Measurements from ENCODE around the gene PIM3.

The PIM3 gene

GRCh38 chr22:49960159-49961004, at the start of gene PIM3:
Gene PIM3, plus strand, starts transcription at chr22:49960772. Its CDS starts 176 bp downstream, at chr22:49960948.
- DNase-seq (ENCODE audit: low read depth, low spot score): peak; percentile 52

- DNase-seq (ENCODE audit: low read depth, low spot score): no peak
Observed at GRCh38 chr22:49911881-49912625, 48.5 kb upstream of the PIM3 start.

- no peak for DNase-seq (ENCODE audit: low read depth, low spot score)
Observed at GRCh38 chr22:49913026-49913425, 47.5 kb upstream of the PIM3 start.

- DNase-seq (ENCODE audit: low read depth, low spot score): no peak
Observed at GRCh38 chr22:49913446-49913845, 47.1 kb upstream of the PIM3 start.

GRCh38 chr22:49914256-49914655, 46.3 kb upstream of the PIM3 start:
- no peak for DNase-seq (ENCODE audit: low read depth, low spot score)

- no peak for DNase-seq (ENCODE audit: low read depth, low spot score)
Observed at GRCh38 chr22:49915610-49916009, 45.0 kb upstream of the PIM3 start.

- DNase-seq (ENCODE audit: low read depth, low spot score): no peak
Observed at GRCh38 chr22:49916831-49917230, 43.7 kb upstream of the PIM3 start.

- peak; percentile 63 for DNase-seq (ENCODE audit: low read depth, low spot score)
Observed at GRCh38 chr22:49917974-49918910, 42.3 kb upstream of the PIM3 start, which contains the start of the genes ALG12 and CRELD2. Gene ALG12, minus strand, starts transcription at chr22:49918438. Its CDS starts 4,673 bp downstream, at chr22:49913765. Gene CRELD2, plus strand, starts transcription at chr22:49918634. Its CDS starts 136 bp downstream, at chr22:49918770.

- DNase-seq (ENCODE audit: low read depth, low spot score): no peak
Observed at GRCh38 chr22:49918911-49919881, 41.4 kb upstream of the PIM3 start.

- no peak for DNase-seq (ENCODE audit: low read depth, low spot score)
Observed at GRCh38 chr22:49920859-49921258, 39.7 kb upstream of the PIM3 start.

GRCh38 chr22:49921508-49922278, 38.9 kb upstream of the PIM3 start:
- DNase-seq (ENCODE audit: low read depth, low spot score): no peak

- DNase-seq (ENCODE audit: low read depth, low spot score): no peak
Observed at GRCh38 chr22:49922484-49922883, 38.1 kb upstream of the PIM3 start.

- DNase-seq (ENCODE audit: low read depth, low spot score): no peak
Observed at GRCh38 chr22:49922926-49923325, 37.6 kb upstream of the PIM3 start.

- no peak for DNase-seq (ENCODE audit: low read depth, low spot score)
Observed at GRCh38 chr22:49923445-49923844, 37.1 kb upstream of the PIM3 start.

GRCh38 chr22:49924113-49924833, 36.3 kb upstream of the PIM3 start:
- no peak for DNase-seq (ENCODE audit: low read depth, low spot score)

- DNase-seq (ENCODE audit: low read depth, low spot score): no peak
Observed at GRCh38 chr22:49925525-49926128, 34.9 kb upstream of the PIM3 start.

GRCh38 chr22:49926916-49927315, 33.7 kb upstream of the PIM3 start:
- no peak for DNase-seq (ENCODE audit: low read depth, low spot score)

GRCh38 chr22:49927483-49928184, 32.9 kb upstream of the PIM3 start:
- no peak for DNase-seq (ENCODE audit: low read depth, low spot score)
